NT2/D1 (cell line): ENCODE measurements around the gene MT1A.
A peak's percentile ranks its signal among the peaks of the same experiment; 100 is the strongest.

Experiments
- DNase-seq: peaks from one replicate; pipeline ENCODE4 v3.0.0-alpha.2; 2011; ENCODE audit warnings: low read depth, low spot score
- H3K27me3 ChIP-seq: 2 replicates; pipeline ENCODE4 v1.6.0; 2011; ENCODE audit warnings: mild to moderate bottlenecking; ENCODE audit not compliant: insufficient read length, insufficient read depth
- H3K36me3 ChIP-seq: 2 replicates; pipeline ENCODE4 v1.6.1; 2011; ENCODE audit warnings: mild to moderate bottlenecking, low read length, mixed read lengths; ENCODE audit not compliant: insufficient read depth, insufficient read length
- H3K4me1 ChIP-seq: 2 replicates; pipeline ENCODE4 v1.5.1; 2011; ENCODE audit not compliant: insufficient read depth, insufficient read length
- H3K4me3 ChIP-seq: 2 replicates; pipeline ENCODE4 v1.5.1; 2011; ENCODE audit warnings: low read depth; ENCODE audit not compliant: insufficient read length
- H3K9ac ChIP-seq: 2 replicates; pipeline ENCODE4 v1.6.0; 2011; ENCODE audit warnings: low read depth; ENCODE audit not compliant: insufficient read length
- H3K9me3 ChIP-seq: 2 replicates; pipeline ENCODE4 v1.5.1; 2011; ENCODE audit warnings: mild to moderate bottlenecking, low read length; ENCODE audit not compliant: insufficient read depth
- SUZ12 ChIP-seq: IDR thresholded peaks from 2 replicates; pipeline ENCODE4 v1.6.1; 2011; ENCODE audit not compliant: insufficient read length, insufficient read depth; ENCODE audit errors: extremely low read depth
- YY1 ChIP-seq: IDR thresholded peaks from 2 replicates; pipeline ENCODE4 v1.6.1; 2011; ENCODE audit not compliant: insufficient read length, insufficient read depth
- ZNF274 ChIP-seq: IDR thresholded peaks from 2 replicates; pipeline ENCODE4 v1.6.1; 2011; ENCODE audit warnings: mild to moderate bottlenecking, low read depth, low read length

The MT1A gene

DNA sequence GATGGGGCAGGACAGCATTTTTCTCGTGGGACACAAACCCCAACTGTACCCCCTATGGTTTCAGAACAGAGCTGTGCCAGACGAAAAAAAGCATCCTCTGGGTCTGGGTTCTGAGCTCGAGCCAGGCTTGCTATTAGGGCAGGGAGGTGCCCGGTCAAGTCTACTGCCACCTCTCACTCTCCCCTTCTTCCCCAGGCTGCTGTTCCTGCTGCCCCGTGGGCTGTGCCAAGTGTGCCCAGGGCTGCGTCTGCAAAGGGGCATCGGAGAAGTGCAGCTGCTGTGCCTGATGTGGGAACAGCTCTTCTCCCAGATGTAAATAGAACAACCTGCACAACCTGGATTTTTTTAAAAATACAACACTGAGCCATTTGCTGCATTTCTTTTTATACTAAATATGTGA lies 11.8 kb upstream of the MT1A start:
- Histone ChIP-seq H3K9me3 (no peaks in the 10 kb centered on the region), H3K4me3 (peak overlapping the region; percentile 67), H3K9ac (peak overlapping the region; percentile 90), H3K27me3 (peaks cover 45% of the 10 kb centered on the region), H3K36me3 (peaks cover 10% of the 10 kb centered on the region), H3K4me1 (peaks cover 5% of the 10 kb centered on the region)
- TF ChIP-seq YY1, result no peak
- no peak for TF ChIP-seq ZNF274
- TF ChIP-seq SUZ12, result no peak
- no peak for DNase-seq

DNA sequence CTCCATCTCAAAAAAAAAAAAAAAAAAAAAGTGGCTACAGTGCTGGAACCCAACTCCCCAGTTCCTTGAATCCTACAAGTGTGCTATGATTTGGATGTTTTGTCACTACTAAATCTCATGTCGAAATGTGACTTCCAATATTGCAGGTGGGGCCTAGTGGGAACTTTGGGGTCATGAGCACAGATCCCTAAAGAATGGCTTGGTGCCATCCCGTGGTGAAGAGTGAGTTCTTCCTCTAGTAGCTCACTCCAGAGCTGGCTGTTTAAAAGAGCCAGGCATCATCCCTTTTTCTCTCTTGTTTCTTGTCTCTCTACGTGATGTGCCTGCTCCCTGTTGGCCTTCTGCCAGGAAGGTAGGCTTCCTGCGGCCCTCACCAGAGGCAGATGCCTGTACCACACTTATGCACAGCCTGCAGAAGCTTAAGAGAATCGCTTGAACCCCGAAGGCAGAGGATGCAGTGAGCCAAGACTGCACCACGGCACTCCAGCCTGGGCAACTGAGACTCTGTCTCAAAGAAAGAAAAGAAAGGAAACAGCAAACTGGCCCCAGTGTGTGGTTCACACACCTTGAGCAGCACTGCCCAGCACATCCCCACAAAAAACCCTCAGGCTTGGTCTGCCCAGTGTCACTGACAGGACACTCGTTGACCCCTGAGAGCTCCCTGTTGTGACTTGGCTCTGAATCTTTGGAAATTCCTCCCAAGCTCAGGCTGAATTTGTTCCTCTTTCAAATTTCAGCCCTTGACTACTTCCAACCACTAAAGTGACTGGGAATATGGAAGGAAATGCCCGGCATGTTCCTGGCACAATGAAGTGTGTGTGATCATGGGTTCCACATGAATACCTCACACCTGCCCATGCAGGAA lies 9.7 kb upstream of the MT1A start:
- Histone ChIP-seq H3K4me3 (no peak overlapping the region), H3K4me1 (peaks cover 5% of the 10 kb centered on the region), H3K27me3 (peaks cover 65% of the 10 kb centered on the region), H3K36me3 (peaks cover 10% of the 10 kb centered on the region), H3K9ac (no peak overlapping the region), H3K9me3 (no peaks in the 10 kb centered on the region)
- DNase-seq, result no peak
- TF ChIP-seq SUZ12, result no peak
- TF ChIP-seq YY1, result no peak
- TF ChIP-seq ZNF274, result no peak

DNA sequence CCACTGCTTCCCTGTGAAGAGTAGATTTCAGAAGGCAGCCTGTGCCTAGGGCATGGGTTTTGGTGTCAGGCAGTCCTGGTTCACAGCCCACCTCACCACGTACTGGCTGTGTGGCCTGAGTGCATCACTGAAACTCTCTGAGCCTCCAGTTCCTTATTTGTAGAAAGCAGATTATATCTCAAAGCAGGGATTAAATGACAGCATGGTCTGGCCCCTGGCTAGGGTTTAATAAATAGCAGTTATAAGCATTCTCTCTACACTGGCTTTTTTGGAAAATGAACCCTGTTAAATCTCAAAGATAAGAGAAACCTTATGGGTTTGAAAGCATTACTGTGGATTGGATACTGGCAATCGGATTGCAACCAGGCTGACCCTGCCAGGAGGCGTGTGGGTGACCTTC lies 8.9 kb upstream of the MT1A start:
- H3K4me1 ChIP-seq, result peaks cover 5% of the 10 kb centered on the region
- no peak overlapping the region for H3K4me3 ChIP-seq
- no peaks in the 10 kb centered on the region for H3K9me3 ChIP-seq
- peaks cover 10% of the 10 kb centered on the region for H3K36me3 ChIP-seq
- DNase-seq, result no peak
- TF ChIP-seq SUZ12 (no peak), YY1 (no peak), ZNF274 (no peak)
- H3K9ac ChIP-seq, result no peak overlapping the region
- peaks cover 73% of the 10 kb centered on the region for H3K27me3 ChIP-seq

DNA sequence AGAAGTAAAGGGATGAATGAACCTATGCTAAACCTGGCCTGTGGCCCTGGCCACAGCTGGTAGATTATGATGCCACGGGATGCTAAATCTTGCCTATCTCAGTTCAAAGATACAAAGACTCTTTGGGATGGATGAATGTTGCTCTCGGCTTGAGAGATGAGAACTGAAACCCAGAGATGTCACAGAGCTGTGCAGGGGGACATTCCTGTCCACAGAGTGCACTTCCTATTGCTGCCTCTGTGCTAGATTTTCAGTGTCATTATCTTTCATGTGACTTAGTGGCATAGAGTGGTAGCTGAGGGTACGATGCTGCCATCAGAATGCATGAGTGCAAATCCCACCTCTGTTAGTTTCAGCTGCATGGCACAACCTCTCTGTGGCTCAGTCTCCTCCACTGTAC lies 8.3 kb upstream of the MT1A start:
- peaks cover 5% of the 10 kb centered on the region for H3K4me1 ChIP-seq
- DNase-seq, result no peak
- TF ChIP-seq ZNF274 (no peak), SUZ12 (no peak)
- peaks cover 10% of the 10 kb centered on the region for H3K36me3 ChIP-seq
- H3K9ac ChIP-seq, result no peak overlapping the region
- H3K27me3 ChIP-seq, result peaks cover 75% of the 10 kb centered on the region
- H3K9me3 ChIP-seq, result no peaks in the 10 kb centered on the region
- H3K4me3 ChIP-seq, result no peak overlapping the region

DNA sequence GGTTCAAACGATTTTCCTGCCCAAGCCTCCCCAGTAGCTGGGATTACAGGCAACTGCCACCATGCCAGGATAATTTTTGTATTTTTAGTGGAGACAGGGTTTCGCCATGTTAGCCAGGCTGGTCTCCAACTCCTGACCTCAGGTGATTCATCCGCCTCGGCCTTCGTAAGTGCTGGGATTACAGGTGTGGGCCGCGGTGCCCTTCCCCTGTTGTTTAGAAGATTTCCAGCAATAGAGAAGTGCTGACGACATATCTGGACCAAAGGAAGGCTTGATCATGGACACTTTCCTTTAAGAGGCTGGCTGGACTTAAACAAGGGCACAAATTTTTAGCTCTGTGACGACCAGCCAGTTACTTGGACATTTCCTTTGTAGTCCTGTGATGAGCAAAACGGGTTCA lies 7.3 kb upstream of the MT1A start:
- Histone ChIP-seq H3K36me3 (peaks cover 5% of the 10 kb centered on the region), H3K4me3 (no peak overlapping the region), H3K9ac (no peak overlapping the region), H3K9me3 (no peaks in the 10 kb centered on the region), H3K27me3 (peaks cover 76% of the 10 kb centered on the region), H3K4me1 (peaks cover 5% of the 10 kb centered on the region)
- DNase-seq, result no peak
- TF ChIP-seq YY1 (no peak), ZNF274 (no peak), SUZ12 (no peak)

DNA sequence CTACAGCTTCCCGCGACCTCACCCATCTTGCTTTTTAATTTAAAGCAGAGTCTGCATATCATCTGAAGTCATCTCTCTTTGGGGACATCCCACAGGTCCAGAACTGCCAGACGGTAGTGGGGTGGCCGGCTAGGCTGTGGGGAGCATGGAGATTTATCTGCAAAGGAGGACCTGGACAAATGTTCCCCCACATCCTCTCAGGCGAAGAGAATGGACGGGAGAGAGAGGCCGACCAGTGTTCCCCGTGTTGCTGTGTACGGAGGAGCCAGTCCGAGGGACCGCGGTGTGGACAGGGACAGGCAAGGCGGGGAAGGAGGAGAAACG lies 6.7 kb upstream of the MT1A start:
- no peak for DNase-seq
- no peak for TF ChIP-seq YY1
- TF ChIP-seq SUZ12, result peak; percentile 49
- Histone ChIP-seq H3K36me3 (peaks cover under 1% of the 10 kb centered on the region), H3K9ac (peak overlapping the region; percentile 84), H3K9me3 (no peaks in the 10 kb centered on the region), H3K4me1 (peaks cover 3% of the 10 kb centered on the region), H3K4me3 (peak overlapping the region; percentile 49), H3K27me3 (peaks cover 78% of the 10 kb centered on the region)

DNA sequence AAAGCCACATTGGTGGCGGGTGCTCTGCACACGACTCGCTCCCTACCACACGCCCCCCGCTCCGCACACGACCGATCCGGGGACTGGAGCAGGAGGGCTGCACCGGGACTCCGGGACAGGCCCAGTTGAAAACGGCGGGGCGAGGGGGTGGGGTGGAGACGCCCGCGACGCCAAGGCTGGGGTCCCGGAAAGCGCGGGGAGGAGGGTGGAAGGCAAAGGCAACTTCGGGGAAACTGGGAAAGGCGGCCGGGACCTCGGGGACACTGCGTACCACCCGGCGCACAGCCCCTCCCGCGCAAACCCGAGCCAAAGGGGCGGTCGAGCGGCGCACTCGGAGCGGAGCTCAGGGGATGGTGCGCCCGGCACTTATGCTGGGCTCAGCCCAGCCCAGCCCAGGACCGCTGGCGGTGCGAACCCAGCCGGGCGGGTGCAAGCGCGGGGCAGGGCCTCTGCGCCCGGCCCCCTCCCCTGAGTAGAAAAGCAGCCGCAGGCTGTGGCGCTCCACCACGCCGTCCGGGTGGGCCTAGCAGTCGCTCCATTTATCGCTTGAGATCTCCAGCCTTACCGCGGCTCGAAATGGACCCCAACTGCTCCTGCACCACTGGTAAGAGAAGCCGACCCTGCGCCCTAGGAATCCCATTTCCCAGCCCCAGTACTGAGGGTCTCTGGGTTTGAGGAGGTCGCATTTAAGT lies 6.2 kb upstream of the MT1A start, which contains the start of gene MT1M:
Gene MT1M, plus strand, starts transcription at position 504 of the 692 bp plus-strand sequence. Its CDS starts 73 bp downstream, at position 577.
- H3K4me3 ChIP-seq, result peak within 1 kb of the TSS; percentile 49
- H3K27me3 ChIP-seq, result peaks cover 83% of the 10 kb centered on the region
- H3K9ac ChIP-seq, result peak within 1 kb of the TSS; percentile 84
- H3K9me3 ChIP-seq, result no peaks in the 10 kb centered on the region
- TF ChIP-seq YY1, result no peak
- TF ChIP-seq ZNF274, result no peak
- no peak for TF ChIP-seq SUZ12
- no peak for DNase-seq
- H3K4me1 ChIP-seq, result peaks cover 3% of the 10 kb centered on the region
- no peaks in the 10 kb centered on the region for H3K36me3 ChIP-seq
